Liver (tissue), 3 donors: ENCODE results near the gene PAXX.

Source experiments
- ATF3 ChIP-seq: IDR thresholded peaks from 2 replicates; pipeline ENCODE4 v1.6.1; 2016; ENCODE audit warnings: antibody characterized with exemption
- CTCF ChIP-seq: fragments of 150-350 bp; IDR thresholded peaks from 2 replicates; pipeline ENCODE4 v1.5.1; 2017; ENCODE audit warnings: improper control_type of control experiment, low read depth, low read length; ENCODE audit not compliant: missing input control
- EGR1 ChIP-seq, 2 donors: IDR thresholded peaks; 2 replicates each; pipeline ENCODE4 v1.6.1; 2016 to 2018; ENCODE audit warnings: antibody characterized with exemption in 2 of 2, low read depth in 2 of 2
- FOXA1 ChIP-seq: IDR thresholded peaks from 2 replicates; pipeline ENCODE4 v1.6.1; 2016; ENCODE audit warnings: antibody characterized with exemption
- GABPA ChIP-seq, 2 donors: IDR thresholded peaks in 1 of 2; conservative IDR thresholded peaks in 1 of 2; 2 replicates each; pipeline ENCODE4 v1.6.1; 2016; ENCODE audit warnings: antibody characterized with exemption in 2 of 2, mild to moderate bottlenecking in 1 of 2, moderate library complexity in 1 of 2
- HNF4A ChIP-seq, 2 donors: conservative IDR thresholded peaks; 2 replicates each; pipeline ENCODE4 v1.6.1; 2016; ENCODE audit warnings: antibody characterized with exemption in 2 of 2, mild to moderate bottlenecking in 2 of 2
- HNF4G ChIP-seq: IDR thresholded peaks from 2 replicates; pipeline ENCODE4 v1.6.1; 2016; ENCODE audit warnings: antibody characterized with exemption
- JUND ChIP-seq, 2 donors: IDR thresholded peaks; 2 replicates each; pipeline ENCODE4 v1.6.1; 2016; ENCODE audit warnings: antibody characterized with exemption in 2 of 2
- MAX ChIP-seq: IDR thresholded peaks from 2 replicates; pipeline ENCODE4 v1.6.1; 2016; ENCODE audit warnings: antibody characterized with exemption
- REST ChIP-seq: IDR thresholded peaks from 2 replicates; pipeline ENCODE4 v1.6.1; 2016; ENCODE audit warnings: antibody characterized with exemption, mild to moderate bottlenecking
- SP1 ChIP-seq: IDR thresholded peaks from 2 replicates; pipeline ENCODE4 v1.6.1; 2018; ENCODE audit warnings: antibody characterized with exemption, mild to moderate bottlenecking
- TAF1 ChIP-seq: conservative IDR thresholded peaks from 2 replicates; pipeline ENCODE4 v1.6.1; 2016; ENCODE audit warnings: antibody characterized with exemption, mild to moderate bottlenecking
- YY1 ChIP-seq: IDR thresholded peaks from 2 replicates; pipeline ENCODE4 v1.6.1; 2016; ENCODE audit warnings: antibody characterized with exemption, mild to moderate bottlenecking
- ZBTB33 ChIP-seq: IDR thresholded peaks from 2 replicates; pipeline ENCODE4 v1.6.1; 2016; ENCODE audit warnings: antibody characterized with exemption
- donor health status: healthy.
- donor health status: healthy.

- TF ChIP-seq ZBTB33 (no peak), CTCF (no peak), EGR1 (IDR thresholded peaks at IDR 0.05; ENCODE audit: low read depth in 2 of 2) (no peak), MAX (no peak), SP1 (no peak), JUND (IDR thresholded peaks at IDR 0.05) (no peak), FOXA1 (no peak), TAF1 (no peak), ATF3 (no peak), HNF4A (conservative IDR thresholded peaks at IDR 0.05) (no peak), REST (no peak), HNF4G (no peak), GABPA (IDR thresholded peaks at IDR 0.05 in 1 of 2, conservative IDR thresholded peaks at IDR 0.05 in 1 of 2) (no peak), YY1 (no peak)
Measured at GRCh38 chr9:136962701-136963248, 29.4 kb upstream of the PAXX start.
